ENCODE measurements around the gene SCN3A. TPM values are rescaled to one million over a fixed set of nuclear protein-coding genes. Genes with fewer than 3 reads are reported as not detected.

SCN3A gene
- polyA plus RNA-seq, 2 of the 4 experiments (the other 2 are of a cell fraction): 0.05 to 0.12 TPM

DNA sequence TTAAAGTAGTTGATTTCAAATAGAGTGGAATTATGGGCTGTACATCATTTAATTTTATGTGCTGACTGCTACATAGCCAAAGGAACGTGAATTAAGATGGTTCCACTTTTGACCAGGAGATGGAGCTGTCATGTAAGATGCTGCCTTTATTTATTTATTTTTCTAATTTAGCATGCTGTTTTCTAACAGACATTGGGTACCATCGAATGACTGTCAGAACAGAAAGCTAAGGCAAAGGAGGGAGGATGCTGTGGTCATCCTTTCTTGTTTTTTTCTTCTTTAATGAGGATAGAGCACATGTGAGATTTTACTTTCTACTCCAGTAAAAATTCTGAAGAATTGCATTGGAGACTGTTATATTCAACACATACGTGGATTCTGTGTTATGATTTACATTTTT is 35.4 kb upstream of the SCN3A start, which contains the start of gene SCN2A:
TSS of gene SCN2A (plus strand) at position 185 of the 400 bp plus-strand sequence. CDS start 56,410 bp downstream, outside the sequence.
- WGBS (ENCODE audit: missing lambda C conversion rate): 6% methylated on average over 3 of the region's 3 CpGs
- Histone ChIP-seq H3K4me3 (no peak within 1 kb of the TSS), H3K27ac (no peak within 1 kb of the TSS), H3K9me3 (no peaks in the 10 kb centered on the region), H3K4me2 (no peak within 1 kb of the TSS), H3K4me1 (no peaks in the 10 kb centered on the region)
- ATAC-seq (peak in 1 of 2 experiments; percentile 66; a peak in 3 of 6 replicates), FAIRE-seq (no peak), DNase-seq (ENCODE audit: low read depth in 1 of 2, low spot score in 1 of 2) (peak in 1 of 2 experiments; percentile 68)
- POLR2A ChIA-PET: no interaction called here
- TF ChIP-seq, protein P1, sequence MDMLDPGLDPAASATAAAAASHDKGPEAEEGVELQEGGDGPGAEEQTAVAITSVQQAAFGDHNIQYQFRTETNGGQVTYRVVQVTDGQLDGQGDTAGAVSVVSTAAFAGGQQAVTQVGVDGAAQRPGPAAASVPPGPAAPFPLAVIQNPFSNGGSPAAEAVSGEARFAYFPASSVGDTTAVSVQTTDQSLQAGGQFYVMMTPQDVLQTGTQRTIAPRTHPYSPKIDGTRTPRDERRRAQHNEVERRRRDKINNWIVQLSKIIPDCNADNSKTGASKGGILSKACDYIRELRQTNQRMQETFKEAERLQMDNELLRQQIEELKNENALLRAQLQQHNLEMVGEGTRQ (IDR thresholded peaks at IDR 0.05): no peak
- TF ChIP-seq TFCP2L1 (CRISPR knock-in tag; IDR thresholded peaks at IDR 0.05) (no peak), RFX5 (IDR thresholded peaks at IDR 0.05) (no peak), RAD21 (conservative IDR thresholded peaks at IDR 0.05 in 1 of 2, IDR thresholded peaks at IDR 0.05 in 1 of 2) (peak; percentile 55 to 64), SMC3 (IDR thresholded peaks at IDR 0.05) (peak; percentile 51; the same call in 2 of the 3 replicates), CHD2 (IDR thresholded peaks at IDR 0.05; ENCODE audit: low read length, partially characterized antibody) (no peak), SREBF2 (IDR thresholded peaks at IDR 0.05) (no peak), NPAS2 (CRISPR knock-in tag; IDR thresholded peaks at IDR 0.05; ENCODE audit: borderline replicate concordance) (no peak), FOXS1 (CRISPR knock-in tag; IDR thresholded peaks at IDR 0.05) (no peak)
- TF ChIP-seq, protein P2, sequence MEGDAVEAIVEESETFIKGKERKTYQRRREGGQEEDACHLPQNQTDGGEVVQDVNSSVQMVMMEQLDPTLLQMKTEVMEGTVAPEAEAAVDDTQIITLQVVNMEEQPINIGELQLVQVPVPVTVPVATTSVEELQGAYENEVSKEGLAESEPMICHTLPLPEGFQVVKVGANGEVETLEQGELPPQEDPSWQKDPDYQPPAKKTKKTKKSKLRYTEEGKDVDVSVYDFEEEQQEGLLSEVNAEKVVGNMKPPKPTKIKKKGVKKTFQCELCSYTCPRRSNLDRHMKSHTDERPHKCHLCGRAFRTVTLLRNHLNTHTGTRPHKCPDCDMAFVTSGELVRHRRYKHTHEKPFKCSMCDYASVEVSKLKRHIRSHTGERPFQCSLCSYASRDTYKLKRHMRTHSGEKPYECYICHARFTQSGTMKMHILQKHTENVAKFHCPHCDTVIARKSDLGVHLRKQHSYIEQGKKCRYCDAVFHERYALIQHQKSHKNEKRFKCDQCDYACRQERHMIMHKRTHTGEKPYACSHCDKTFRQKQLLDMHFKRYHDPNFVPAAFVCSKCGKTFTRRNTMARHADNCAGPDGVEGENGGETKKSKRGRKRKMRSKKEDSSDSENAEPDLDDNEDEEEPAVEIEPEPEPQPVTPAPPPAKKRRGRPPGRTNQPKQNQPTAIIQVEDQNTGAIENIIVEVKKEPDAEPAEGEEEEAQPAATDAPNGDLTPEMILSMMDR (IDR thresholded peaks at IDR 0.05): peak; percentile 60
- TF ChIP-seq, protein P3, sequence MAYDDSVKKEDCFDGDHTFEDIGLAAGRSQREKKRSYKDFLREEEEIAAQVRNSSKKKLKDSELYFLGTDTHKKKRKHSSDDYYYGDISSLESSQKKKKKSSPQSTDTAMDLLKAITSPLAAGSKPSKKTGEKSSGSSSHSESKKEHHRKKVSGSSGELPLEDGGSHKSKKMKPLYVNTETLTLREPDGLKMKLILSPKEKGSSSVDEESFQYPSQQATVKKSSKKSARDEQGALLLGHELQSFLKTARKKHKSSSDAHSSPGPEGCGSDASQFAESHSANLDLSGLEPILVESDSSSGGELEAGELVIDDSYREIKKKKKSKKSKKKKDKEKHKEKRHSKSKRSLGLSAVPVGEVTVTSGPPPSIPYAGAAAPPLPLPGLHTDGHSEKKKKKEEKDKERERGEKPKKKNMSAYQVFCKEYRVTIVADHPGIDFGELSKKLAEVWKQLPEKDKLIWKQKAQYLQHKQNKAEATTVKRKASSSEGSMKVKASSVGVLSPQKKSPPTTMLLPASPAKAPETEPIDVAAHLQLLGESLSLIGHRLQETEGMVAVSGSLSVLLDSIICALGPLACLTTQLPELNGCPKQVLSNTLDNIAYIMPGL (CRISPR knock-in tag; IDR thresholded peaks at IDR 0.05; ENCODE audit: borderline replicate concordance): no peak
- TF ChIP-seq, protein P4, sequence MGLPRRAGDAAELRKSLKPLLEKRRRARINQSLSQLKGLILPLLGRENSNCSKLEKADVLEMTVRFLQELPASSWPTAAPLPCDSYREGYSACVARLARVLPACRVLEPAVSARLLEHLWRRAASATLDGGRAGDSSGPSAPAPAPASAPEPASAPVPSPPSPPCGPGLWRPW (IDR thresholded peaks at IDR 0.05): no peak
- CTCF ChIA-PET: interaction anchor here (0.6 to 1.3 kb wide), 8 partner anchors 10 to 631 kb away, joined by 3 to 7 read pairs (median 3); no protein-coding TSS in a partner anchor

DNA sequence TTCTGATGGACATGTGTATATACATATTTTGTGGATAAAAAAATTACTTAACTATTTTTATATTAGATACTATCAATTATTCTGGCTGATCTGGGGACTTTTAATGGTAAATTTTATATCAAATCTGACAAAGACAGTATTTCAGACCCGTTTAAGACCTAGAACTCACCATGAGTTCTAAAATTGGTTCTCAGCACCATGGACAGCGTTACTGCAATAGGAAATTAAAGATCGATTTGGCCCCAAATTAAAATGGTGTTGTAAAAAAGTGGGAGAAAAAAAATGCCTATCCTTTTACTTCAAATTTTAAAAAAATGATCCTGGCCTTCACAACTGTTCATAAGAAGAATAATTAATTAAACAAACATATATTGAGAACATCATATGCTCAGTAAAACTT is 34.4 kb upstream of the SCN3A start:
- POLR2A ChIA-PET: no interaction called here
- Histone ChIP-seq H3K4me1 (no peaks in the 10 kb centered on the region), H3K4me2 (no peak overlapping the region), H3K4me3 (no peak overlapping the region), H3K9me3 (no peaks in the 10 kb centered on the region), H3K27ac (no peak overlapping the region)
- TF ChIP-seq, protein P5, sequence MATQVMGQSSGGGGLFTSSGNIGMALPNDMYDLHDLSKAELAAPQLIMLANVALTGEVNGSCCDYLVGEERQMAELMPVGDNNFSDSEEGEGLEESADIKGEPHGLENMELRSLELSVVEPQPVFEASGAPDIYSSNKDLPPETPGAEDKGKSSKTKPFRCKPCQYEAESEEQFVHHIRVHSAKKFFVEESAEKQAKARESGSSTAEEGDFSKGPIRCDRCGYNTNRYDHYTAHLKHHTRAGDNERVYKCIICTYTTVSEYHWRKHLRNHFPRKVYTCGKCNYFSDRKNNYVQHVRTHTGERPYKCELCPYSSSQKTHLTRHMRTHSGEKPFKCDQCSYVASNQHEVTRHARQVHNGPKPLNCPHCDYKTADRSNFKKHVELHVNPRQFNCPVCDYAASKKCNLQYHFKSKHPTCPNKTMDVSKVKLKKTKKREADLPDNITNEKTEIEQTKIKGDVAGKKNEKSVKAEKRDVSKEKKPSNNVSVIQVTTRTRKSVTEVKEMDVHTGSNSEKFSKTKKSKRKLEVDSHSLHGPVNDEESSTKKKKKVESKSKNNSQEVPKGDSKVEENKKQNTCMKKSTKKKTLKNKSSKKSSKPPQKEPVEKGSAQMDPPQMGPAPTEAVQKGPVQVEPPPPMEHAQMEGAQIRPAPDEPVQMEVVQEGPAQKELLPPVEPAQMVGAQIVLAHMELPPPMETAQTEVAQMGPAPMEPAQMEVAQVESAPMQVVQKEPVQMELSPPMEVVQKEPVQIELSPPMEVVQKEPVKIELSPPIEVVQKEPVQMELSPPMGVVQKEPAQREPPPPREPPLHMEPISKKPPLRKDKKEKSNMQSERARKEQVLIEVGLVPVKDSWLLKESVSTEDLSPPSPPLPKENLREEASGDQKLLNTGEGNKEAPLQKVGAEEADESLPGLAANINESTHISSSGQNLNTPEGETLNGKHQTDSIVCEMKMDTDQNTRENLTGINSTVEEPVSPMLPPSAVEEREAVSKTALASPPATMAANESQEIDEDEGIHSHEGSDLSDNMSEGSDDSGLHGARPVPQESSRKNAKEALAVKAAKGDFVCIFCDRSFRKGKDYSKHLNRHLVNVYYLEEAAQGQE (IDR thresholded peaks at IDR 0.05): peak; percentile 96
- TF ChIP-seq EHMT2 (IDR thresholded peaks at IDR 0.05; ENCODE audit: low read depth): 0 out of 2 replicates have a peak, but pooled peaks have one; percentile 20
- TF ChIP-seq, protein P3 (CRISPR knock-in tag; IDR thresholded peaks at IDR 0.05; ENCODE audit: borderline replicate concordance): no peak
- DNase-seq (ENCODE audit: low read depth in 1 of 2, low spot score in 1 of 2) (no peak), ATAC-seq (no peak), FAIRE-seq (no peak)
- WGBS (ENCODE audit: missing lambda C conversion rate): under 1% methylated on average over 3 of the region's 3 CpGs
- CTCF ChIA-PET: interaction anchor here (1.6 kb wide), 1 partner anchor 222 kb away, joined by 3 read pairs; no protein-coding TSS in a partner anchor

All from A549 (cell line).